ENCODE data around the gene FBXW10B.

FBXW10B gene

DNA sequence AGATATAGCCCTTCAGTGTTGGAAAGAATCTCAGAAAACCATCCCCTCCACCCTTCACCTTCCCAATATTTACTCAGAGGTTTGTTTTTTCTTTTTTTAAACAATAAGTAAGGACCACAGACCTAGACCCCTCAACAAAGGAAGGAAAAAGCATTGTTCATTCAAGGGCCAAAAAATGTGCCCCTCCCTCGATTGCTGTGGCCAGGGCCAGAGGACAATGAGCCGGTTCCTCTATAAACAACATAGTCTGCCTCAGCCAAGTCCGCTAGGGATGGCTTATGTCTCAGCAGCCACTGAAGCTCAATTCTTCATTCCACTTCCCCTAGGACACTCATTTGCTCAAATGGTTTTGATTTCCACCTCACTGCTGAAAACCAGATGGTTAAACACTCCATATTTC, 40.6 kb upstream of the FBXW10B start:
- Histone ChIP-seq H3K9me3 (ENCODE audit: control insufficient read depth, low read length) (no peaks in the 10 kb centered on the region), H3K23ac (ENCODE audit: low read length in 2 of 2) (no peak overlapping the region), H2BK12ac (ENCODE audit: low read length in 2 of 2) (no peak overlapping the region), H3K4me2 (ENCODE audit: low read length, poor library complexity, severe bottlenecking) (no peak overlapping the region), H3K9ac (ENCODE audit: low read length) (no peak overlapping the region), H3K4me1 (ENCODE audit: control insufficient read depth, insufficient read depth, low read depth, low read length) (peaks cover 10% of the 10 kb centered on the region), H3K36me3 (ENCODE audit: control insufficient read depth in 1 of 2, insufficient read depth in 2 of 2, low read depth in 1 of 2, low read length in 2 of 2) (peaks cover 8 to 18% of the 10 kb centered on the region in 2 experiments), H2BK120ac (ENCODE audit: low read depth, low read length) (no peak overlapping the region), H3K27me3 (ENCODE audit: control insufficient read depth in 1 of 2, insufficient read depth in 1 of 2, low read length in 2 of 2) (no peaks in the 10 kb centered on the region), H2BK5ac (ENCODE audit: low read depth, low read length, poor library complexity, severe bottlenecking) (no peak overlapping the region), H2BK15ac (ENCODE audit: low read depth, poor library complexity, severe bottlenecking) (no peak overlapping the region), H2AFZ (ENCODE audit: low read depth, low read length) (no peak overlapping the region), H3K18ac (ENCODE audit: low read depth in 1 of 2, low read length in 2 of 2) (no peak overlapping the region), H3K79me1 (replicated peaks; ENCODE audit: low read length, poor library complexity, severe bottlenecking) (peaks cover 2% of the 10 kb centered on the region), H3K4me3 (ENCODE audit: insufficient read depth in 1 of 2, low read depth in 1 of 2, low read length in 2 of 2) (no peak overlapping the region), H3K4ac (ENCODE audit: low read depth in 1 of 2, low read length in 2 of 2) (no peak overlapping the region), H4K8ac (ENCODE audit: low read length) (no peak overlapping the region), H2AK5ac (ENCODE audit: low read length, severe bottlenecking) (no peak overlapping the region), H3K14ac (ENCODE audit: low read length in 2 of 2) (no peak overlapping the region), H3K27ac (ENCODE audit: low read length, poor library complexity, severe bottlenecking) (no peak overlapping the region), H4K91ac (ENCODE audit: low read length) (no peak overlapping the region)
- WGBS: 91% methylated on average over 3 of the region's 3 CpGs
- DNase-seq: no peak

DNA sequence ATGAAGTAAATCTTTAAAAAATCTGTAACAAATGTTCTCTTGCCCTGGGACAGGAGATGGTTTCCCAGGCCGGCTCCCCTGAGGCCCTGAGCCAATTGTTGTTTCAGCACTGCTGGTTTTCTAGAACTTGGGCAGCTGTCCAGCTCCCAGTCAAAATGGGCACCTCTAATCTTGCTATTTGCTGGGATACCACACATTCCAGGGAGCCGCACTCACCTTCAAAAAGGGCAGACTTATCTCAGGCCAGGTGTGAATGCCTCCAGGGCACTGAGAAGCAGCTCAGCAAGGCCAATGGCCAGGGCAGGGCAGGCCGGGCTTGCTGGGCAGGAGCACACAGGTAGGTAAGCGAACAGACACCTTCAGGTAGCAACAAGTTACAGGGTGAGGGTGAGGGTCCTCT, 40.2 kb upstream of the FBXW10B start:
- Histone ChIP-seq H3K4ac (ENCODE audit: low read depth in 1 of 2, low read length in 2 of 2) (no peak overlapping the region), H3K27ac (ENCODE audit: low read length, poor library complexity, severe bottlenecking) (no peak overlapping the region), H3K4me2 (ENCODE audit: low read length, poor library complexity, severe bottlenecking) (no peak overlapping the region), H3K9me3 (ENCODE audit: control insufficient read depth, low read length) (no peaks in the 10 kb centered on the region), H3K9ac (ENCODE audit: low read length) (no peak overlapping the region), H3K4me1 (ENCODE audit: control insufficient read depth, insufficient read depth, low read depth, low read length) (peaks cover 12% of the 10 kb centered on the region), H2BK5ac (ENCODE audit: low read depth, low read length, poor library complexity, severe bottlenecking) (no peak overlapping the region), H2AK5ac (ENCODE audit: low read length, severe bottlenecking) (no peak overlapping the region), H3K79me1 (replicated peaks; ENCODE audit: low read length, poor library complexity, severe bottlenecking) (peaks cover 2% of the 10 kb centered on the region), H2BK15ac (ENCODE audit: low read depth, poor library complexity, severe bottlenecking) (no peak overlapping the region), H3K36me3 (ENCODE audit: control insufficient read depth in 1 of 2, insufficient read depth in 2 of 2, low read depth in 1 of 2, low read length in 2 of 2) (peaks cover 7 to 18% of the 10 kb centered on the region in 2 experiments), H4K8ac (ENCODE audit: low read length) (no peak overlapping the region), H2BK120ac (ENCODE audit: low read depth, low read length) (no peak overlapping the region), H2AFZ (ENCODE audit: low read depth, low read length) (no peak overlapping the region), H3K18ac (ENCODE audit: low read depth in 1 of 2, low read length in 2 of 2) (no peak overlapping the region), H3K27me3 (ENCODE audit: control insufficient read depth in 1 of 2, insufficient read depth in 1 of 2, low read length in 2 of 2) (no peaks in the 10 kb centered on the region), H3K14ac (ENCODE audit: low read length in 2 of 2) (no peak overlapping the region), H3K4me3 (ENCODE audit: insufficient read depth in 1 of 2, low read depth in 1 of 2, low read length in 2 of 2) (no peak overlapping the region), H4K91ac (ENCODE audit: low read length) (no peak overlapping the region), H3K23ac (ENCODE audit: low read length in 2 of 2) (no peak overlapping the region), H2BK12ac (ENCODE audit: low read length in 2 of 2) (no peak overlapping the region)
- DNase-seq: no peak
- 92% methylated on average over 3 of the region's 4 CpGs for WGBS

DNA sequence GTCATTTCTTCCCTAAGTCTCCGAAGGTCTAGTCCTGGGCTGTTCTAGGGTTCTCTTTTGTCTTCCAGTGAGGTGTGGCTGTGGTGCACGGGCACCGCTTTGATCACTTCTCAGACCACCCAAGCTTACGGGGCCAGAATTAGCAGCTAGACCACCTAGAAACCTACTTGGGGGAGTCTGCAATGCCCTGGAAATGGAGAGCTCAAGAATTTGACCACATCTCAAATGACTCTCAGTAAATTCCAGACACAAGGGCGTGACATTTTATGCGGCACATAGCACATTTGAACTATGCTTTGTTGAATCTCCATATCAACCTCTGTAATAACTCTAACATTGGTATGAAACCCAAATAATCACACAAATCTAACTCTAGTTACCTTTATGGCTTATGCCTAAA, 39.7 kb upstream of the FBXW10B start:
- H3K9ac ChIP-seq (ENCODE audit: low read length): no peak overlapping the region
- H3K4me1 ChIP-seq (ENCODE audit: control insufficient read depth, insufficient read depth, low read depth, low read length): peaks cover 12% of the 10 kb centered on the region
- 97% methylated on average over 6 of the region's 6 CpGs for WGBS
- peaks cover 2% of the 10 kb centered on the region for H3K79me1 ChIP-seq (replicated peaks; ENCODE audit: low read length, poor library complexity, severe bottlenecking)
- H4K91ac ChIP-seq (ENCODE audit: low read length): no peak overlapping the region
- H3K14ac ChIP-seq (ENCODE audit: low read length in 2 of 2): no peak overlapping the region
- H3K36me3 ChIP-seq (ENCODE audit: control insufficient read depth in 1 of 2, insufficient read depth in 2 of 2, low read depth in 1 of 2, low read length in 2 of 2): peaks cover 3 to 15% of the 10 kb centered on the region in 2 experiments
- no peak overlapping the region for H3K27ac ChIP-seq (ENCODE audit: low read length, poor library complexity, severe bottlenecking)
- no peak overlapping the region for H2BK5ac ChIP-seq (ENCODE audit: low read depth, low read length, poor library complexity, severe bottlenecking)
- H3K4ac ChIP-seq (ENCODE audit: low read depth in 1 of 2, low read length in 2 of 2): no peak overlapping the region
- H3K23ac ChIP-seq (ENCODE audit: low read length in 2 of 2): no peak overlapping the region
- no peak overlapping the region for H3K18ac ChIP-seq (ENCODE audit: low read depth in 1 of 2, low read length in 2 of 2)
- H3K9me3 ChIP-seq (ENCODE audit: control insufficient read depth, low read length): no peaks in the 10 kb centered on the region
- no peak overlapping the region for H2AFZ ChIP-seq (ENCODE audit: low read depth, low read length)
- DNase-seq: no peak
- no peak overlapping the region for H3K4me2 ChIP-seq (ENCODE audit: low read length, poor library complexity, severe bottlenecking)
- peak overlapping the region; percentile 69 for H2AK5ac ChIP-seq (ENCODE audit: low read length, severe bottlenecking)
- no peak overlapping the region for H2BK15ac ChIP-seq (ENCODE audit: low read depth, poor library complexity, severe bottlenecking)
- H3K4me3 ChIP-seq (ENCODE audit: insufficient read depth in 1 of 2, low read depth in 1 of 2, low read length in 2 of 2): no peak overlapping the region
- H2BK12ac ChIP-seq (ENCODE audit: low read length in 2 of 2): no peak overlapping the region
- H4K8ac ChIP-seq (ENCODE audit: low read length): no peak overlapping the region
- H3K27me3 ChIP-seq (ENCODE audit: control insufficient read depth in 1 of 2, insufficient read depth in 1 of 2, low read length in 2 of 2): no peaks in the 10 kb centered on the region
- H2BK120ac ChIP-seq (ENCODE audit: low read depth, low read length): no peak overlapping the region

DNA sequence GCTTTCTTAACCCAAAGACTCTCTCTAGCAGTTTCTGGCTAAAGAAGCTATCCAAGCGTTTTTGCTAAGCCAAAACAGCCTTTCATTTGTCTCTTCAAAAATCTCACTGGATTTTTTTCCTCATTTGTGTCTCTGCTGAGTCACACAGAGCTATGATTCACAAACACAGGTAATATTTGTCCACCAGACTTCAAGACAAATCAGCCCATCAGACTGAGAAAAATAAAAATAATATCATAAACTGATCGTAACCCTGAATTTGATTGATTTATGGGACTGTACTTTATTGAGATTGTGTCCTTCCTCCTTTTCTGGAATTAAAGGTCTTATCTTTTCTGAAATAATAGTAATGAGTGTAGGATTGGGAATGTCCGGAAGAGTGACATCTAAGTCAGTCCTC, 38.8 kb upstream of the FBXW10B start:
- no peak overlapping the region for H3K27ac ChIP-seq (ENCODE audit: low read length, poor library complexity, severe bottlenecking)
- no peak overlapping the region for H3K23ac ChIP-seq (ENCODE audit: low read length in 2 of 2)
- H2BK120ac ChIP-seq (ENCODE audit: low read depth, low read length): no peak overlapping the region

More for the DNA sequence above, 38.8 kb upstream of the FBXW10B start:
- no peak overlapping the region for H3K4me3 ChIP-seq (ENCODE audit: insufficient read depth in 1 of 2, low read depth in 1 of 2, low read length in 2 of 2)
- H3K14ac ChIP-seq (ENCODE audit: low read length in 2 of 2): no peak overlapping the region
- no peak overlapping the region for H2BK15ac ChIP-seq (ENCODE audit: low read depth, poor library complexity, severe bottlenecking)
- H2AFZ ChIP-seq (ENCODE audit: low read depth, low read length): no peak overlapping the region
- no peak overlapping the region for H3K9ac ChIP-seq (ENCODE audit: low read length)
- peaks cover 0 to 11% of the 10 kb centered on the region in 2 experiments for H3K36me3 ChIP-seq (ENCODE audit: control insufficient read depth in 1 of 2, insufficient read depth in 2 of 2, low read depth in 1 of 2, low read length in 2 of 2)
- H2BK12ac ChIP-seq (ENCODE audit: low read length in 2 of 2): no peak overlapping the region
- no peaks in the 10 kb centered on the region for H3K27me3 ChIP-seq (ENCODE audit: control insufficient read depth in 1 of 2, insufficient read depth in 1 of 2, low read length in 2 of 2)
- no peak overlapping the region for H3K18ac ChIP-seq (ENCODE audit: low read depth in 1 of 2, low read length in 2 of 2)
- no peak overlapping the region for H3K4me2 ChIP-seq (ENCODE audit: low read length, poor library complexity, severe bottlenecking)
- no peak overlapping the region for H3K4ac ChIP-seq (ENCODE audit: low read depth in 1 of 2, low read length in 2 of 2)
- H3K9me3 ChIP-seq (ENCODE audit: control insufficient read depth, low read length): no peaks in the 10 kb centered on the region
- no peak overlapping the region for H2BK5ac ChIP-seq (ENCODE audit: low read depth, low read length, poor library complexity, severe bottlenecking)
- 95% methylated on average over 2 of the region's 3 CpGs for WGBS
- H3K79me1 ChIP-seq (replicated peaks; ENCODE audit: low read length, poor library complexity, severe bottlenecking): peaks cover 2% of the 10 kb centered on the region
- H4K8ac ChIP-seq (ENCODE audit: low read length): no peak overlapping the region
- no peak overlapping the region for H2AK5ac ChIP-seq (ENCODE audit: low read length, severe bottlenecking)
- H4K91ac ChIP-seq (ENCODE audit: low read length): no peak overlapping the region
- peaks cover 15% of the 10 kb centered on the region for H3K4me1 ChIP-seq (ENCODE audit: control insufficient read depth, insufficient read depth, low read depth, low read length)
- no peak for DNase-seq

Measured in mesenchymal stem cell (in vitro differentiated cells and primary cell).